Choroid plexus epithelial cell (primary cell): Measurements from ENCODE around the gene SHTN1.
A peak's percentile ranks its signal among the peaks of the same experiment; 100 is the strongest.

ENCODE experiments used
- DNase-seq: peaks from one replicate; pipeline ENCODE4 v3.0.0-alpha.2; 2010; ENCODE audit warnings: low read depth
- H3K4me3 ChIP-seq: 2 replicates; pipeline ENCODE4 v1.5.1; 2011; ENCODE audit warnings: low read depth, mild to moderate bottlenecking, control low read depth, low read length, moderate library complexity
- TF ChIP-seq, protein P1 (sequence below): conservative IDR thresholded peaks from 2 replicates; pipeline ENCODE4 v1.5.1; 2011; ENCODE audit warnings: low read depth, mild to moderate bottlenecking, control low read depth, inconsistent platforms, low read length, moderate library complexity

SHTN1 gene

DNA sequence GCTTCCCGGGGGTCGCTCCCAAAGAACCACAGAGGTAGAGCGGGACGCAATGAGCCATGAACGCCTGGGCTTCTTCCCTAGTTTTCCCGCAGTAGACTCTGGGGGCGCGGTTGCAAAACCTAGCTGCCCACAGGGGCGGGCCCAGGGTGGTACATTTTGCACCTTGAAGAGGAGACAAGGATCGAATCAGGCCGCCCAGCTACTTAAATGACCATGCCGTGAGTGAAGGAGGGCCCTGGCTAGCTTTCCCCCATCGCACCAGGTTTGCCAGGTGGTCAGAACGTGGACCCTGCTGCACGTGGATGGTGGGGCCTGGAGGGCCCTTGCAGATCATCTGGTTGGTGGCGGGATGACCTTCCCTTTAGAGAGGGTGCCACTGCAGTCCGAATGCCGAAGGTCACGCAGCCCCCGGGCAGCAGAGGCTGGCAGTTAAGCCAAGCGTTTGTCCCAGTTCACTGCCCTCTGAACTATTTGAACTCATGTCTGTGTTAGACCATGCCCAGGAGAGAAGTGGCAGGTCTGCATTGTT lies 604 bp upstream of the SHTN1 start:
- peak overlapping the region; percentile 79 for H3K4me3 ChIP-seq
- DNase-seq, result peak; percentile 7
- TF ChIP-seq, protein P1, sequence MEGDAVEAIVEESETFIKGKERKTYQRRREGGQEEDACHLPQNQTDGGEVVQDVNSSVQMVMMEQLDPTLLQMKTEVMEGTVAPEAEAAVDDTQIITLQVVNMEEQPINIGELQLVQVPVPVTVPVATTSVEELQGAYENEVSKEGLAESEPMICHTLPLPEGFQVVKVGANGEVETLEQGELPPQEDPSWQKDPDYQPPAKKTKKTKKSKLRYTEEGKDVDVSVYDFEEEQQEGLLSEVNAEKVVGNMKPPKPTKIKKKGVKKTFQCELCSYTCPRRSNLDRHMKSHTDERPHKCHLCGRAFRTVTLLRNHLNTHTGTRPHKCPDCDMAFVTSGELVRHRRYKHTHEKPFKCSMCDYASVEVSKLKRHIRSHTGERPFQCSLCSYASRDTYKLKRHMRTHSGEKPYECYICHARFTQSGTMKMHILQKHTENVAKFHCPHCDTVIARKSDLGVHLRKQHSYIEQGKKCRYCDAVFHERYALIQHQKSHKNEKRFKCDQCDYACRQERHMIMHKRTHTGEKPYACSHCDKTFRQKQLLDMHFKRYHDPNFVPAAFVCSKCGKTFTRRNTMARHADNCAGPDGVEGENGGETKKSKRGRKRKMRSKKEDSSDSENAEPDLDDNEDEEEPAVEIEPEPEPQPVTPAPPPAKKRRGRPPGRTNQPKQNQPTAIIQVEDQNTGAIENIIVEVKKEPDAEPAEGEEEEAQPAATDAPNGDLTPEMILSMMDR, result peak; percentile 10

DNA sequence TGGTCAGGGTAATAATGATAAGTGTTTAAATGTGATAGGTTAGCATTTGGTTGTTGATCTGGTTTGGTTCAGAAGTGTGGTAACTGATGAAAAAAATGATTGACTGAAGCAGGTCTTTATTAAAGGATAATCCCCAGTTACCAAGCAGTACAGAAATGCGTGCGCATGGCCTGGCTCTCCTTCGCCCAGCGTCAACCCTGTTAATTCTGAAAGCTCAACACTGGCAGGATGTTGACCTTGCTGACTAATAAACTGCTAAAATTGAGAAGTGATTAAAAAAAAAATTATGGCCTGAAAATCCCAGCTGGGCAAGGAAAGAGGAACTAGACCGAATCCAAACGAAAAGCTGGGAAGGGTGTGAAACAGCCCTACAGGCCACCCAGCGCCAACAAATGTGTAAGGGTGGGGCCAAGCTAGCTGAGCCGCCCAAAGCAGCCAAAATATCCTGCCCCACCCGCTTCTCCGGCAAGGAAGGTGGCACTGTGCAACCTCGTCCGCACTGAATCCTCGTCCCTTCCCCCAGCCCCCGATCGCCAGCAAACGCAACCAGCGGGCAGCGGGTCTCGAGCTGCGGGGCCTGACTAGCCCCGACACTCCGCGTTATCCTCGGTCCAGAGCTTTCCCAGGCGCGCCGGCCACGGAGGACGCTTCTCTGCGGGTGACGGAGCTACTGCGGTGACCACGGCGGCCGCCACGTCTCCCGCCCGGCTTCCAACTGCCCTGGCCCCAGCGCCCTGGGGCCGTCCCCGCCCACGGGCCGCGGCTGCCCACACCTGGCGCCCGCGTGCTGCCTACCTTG lies 561 bp downstream of the SHTN1 start:
- TF ChIP-seq, protein P1, result no peak
- peak; percentile 10 for DNase-seq
- H3K4me3 ChIP-seq, result peak overlapping the region; percentile 79

DNA sequence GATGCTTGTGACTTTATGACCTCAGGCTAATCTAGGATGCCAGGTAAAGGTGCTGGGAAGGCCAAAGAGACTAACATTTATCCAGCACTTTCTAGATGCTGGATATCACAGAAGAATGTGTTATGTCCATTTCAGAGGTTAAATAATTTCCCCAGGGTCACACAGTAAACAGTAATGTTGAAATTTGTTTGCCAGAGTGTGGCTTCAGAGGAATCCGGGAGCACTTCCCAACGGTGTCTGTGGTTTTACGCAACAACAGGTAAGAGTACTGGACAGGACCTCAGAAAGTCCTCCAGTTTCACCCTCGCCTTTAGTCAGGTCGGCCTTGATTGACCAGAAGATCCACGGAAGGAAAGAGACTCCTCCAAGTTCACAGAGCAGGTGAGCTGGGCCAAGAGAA lies 1.7 kb downstream of the SHTN1 start:
- TF ChIP-seq, protein P1, result no peak
- H3K4me3 ChIP-seq, result no peak overlapping the region
- DNase-seq, result no peak

DNA sequence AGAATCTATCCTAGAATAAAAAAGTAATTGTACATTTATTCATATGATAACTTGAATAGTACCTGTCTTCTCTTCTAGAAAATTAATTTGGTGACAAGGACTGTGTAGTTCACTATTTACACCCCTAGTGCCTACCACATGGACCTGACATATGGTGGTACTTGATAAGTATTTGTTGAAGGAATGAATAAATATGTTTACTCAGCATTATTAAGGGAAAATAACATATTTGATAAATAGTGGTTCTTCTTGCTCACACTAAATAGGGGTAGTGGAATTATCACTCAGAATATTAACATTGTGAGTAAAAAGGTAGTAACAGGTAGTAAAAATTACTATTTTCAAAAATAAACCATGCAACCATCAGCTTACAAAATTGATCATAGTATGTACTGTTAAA lies 2.8 kb downstream of the SHTN1 start:
- TF ChIP-seq, protein P1, result no peak
- no peak for DNase-seq
- H3K4me3 ChIP-seq, result no peak overlapping the region

DNA sequence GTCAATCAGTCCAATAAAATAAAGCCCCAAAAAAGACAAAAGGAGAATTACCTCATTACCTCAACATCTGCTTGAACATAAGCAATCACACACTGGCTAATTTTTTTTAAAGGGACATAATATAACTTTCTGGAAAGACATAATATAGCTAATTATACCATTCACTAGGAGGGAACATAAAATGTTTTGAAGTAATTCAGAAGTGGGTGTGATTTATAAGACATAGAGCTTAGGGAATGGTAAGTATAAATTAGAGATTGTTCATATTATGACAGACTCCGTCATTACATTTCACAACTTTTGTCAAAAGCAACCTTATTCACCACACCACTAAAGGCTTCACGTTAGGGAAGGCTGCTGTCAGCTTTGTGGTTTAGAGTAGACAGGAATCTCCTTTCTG lies 3.8 kb downstream of the SHTN1 start:
- DNase-seq, result no peak
- TF ChIP-seq, protein P1, result no peak
- H3K4me3 ChIP-seq, result no peak overlapping the region

DNA sequence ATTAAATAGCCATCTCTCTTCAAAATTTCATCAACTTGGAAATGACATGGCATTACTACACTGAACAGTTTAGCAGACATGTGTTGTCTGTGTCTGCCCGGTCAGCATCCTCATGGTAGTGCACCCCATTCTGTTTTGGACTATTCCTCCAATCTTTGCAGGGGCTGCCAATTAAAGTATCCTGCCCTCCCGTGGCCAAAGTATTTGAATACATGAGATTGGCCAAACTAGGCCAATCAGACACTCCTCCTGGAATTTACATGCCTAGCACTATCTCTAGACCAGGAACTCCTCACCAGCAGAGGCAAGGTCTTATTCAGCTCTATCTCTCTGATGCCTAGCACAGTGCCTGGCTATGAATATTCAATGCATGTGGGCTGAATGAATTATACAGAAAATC lies 4.4 kb downstream of the SHTN1 start:
- TF ChIP-seq, protein P1, result peak; percentile 9
- H3K4me3 ChIP-seq, result no peak overlapping the region
- peak; percentile 2 for DNase-seq

DNA sequence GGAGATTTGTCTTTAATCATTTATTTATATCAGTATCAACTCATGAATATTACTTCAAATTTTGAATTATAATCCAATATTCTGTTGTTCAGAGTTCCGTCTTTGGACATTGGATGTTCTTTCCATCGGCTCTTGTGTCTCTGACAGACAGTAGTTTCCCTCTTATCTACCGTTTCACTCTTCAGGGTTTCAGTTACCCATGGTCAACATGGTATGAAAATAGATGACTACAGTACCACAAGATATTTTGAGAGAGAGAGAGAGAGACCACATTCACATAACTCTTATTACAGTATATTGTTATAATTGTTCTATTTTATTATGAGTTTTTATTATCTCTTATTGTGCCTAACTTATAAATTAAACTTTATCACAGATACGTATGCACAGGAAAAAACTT lies 6.8 kb downstream of the SHTN1 start:
- TF ChIP-seq, protein P1, result no peak
- DNase-seq, result no peak
- no peak overlapping the region for H3K4me3 ChIP-seq
